Measurements from ENCODE around the gene PRR14.
"Not testable (repeated sequence)": the region's sequence is repeated elsewhere in the genome, so short reads cannot be mapped to it uniquely, and the experiment has no call there.

The PRR14 gene

DNA sequence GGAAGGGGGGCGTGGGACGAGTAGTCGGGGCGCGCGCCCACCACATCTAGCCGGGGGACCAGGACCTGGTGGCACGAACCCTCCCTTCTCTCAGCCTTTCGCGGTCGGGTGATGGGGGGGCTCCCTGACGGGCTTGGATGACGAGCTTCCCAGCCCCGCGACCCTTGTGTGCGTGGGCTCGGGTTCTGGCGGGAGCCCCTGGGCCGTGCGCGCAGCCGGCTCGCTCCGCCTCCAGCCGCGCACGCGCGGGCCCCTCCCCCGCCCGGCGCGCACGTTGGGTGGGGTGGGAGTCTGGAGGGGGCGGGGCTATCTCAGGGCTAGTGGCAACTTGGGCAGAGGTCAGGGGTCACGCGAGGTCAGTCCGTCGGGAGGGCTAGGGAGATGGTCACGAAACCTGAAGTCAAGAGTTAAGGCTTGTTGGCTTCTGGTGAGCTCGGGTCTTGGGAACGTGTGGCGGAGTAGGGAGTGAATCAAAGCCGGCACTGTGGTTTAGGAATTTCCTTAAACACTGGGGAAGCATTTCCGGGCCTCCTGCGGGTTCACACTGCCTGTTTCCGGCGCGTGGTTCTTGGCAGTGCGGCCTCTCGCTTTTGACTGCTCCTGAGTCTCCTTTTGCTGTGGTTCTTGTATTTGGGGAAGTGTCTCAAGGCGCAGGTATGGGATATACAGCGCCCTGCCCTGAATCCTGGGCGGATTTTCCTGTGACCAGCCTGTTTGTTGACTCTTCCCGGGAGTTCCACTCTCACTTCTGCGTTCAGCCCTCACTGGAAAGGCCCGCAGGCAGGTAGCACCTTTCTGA lies 48.3 kb downstream of the PRR14 start, which contains the start of gene SRCAP:
Gene SRCAP, plus strand, starts transcription at position 356 of the 799 bp plus-strand sequence. CDS start 1,654 bp downstream, outside the sequence.
- peak; percentile 91 to 94 for DNase-seq
- no peak for TF ChIP-seq GATA1 (IDR thresholded peaks at IDR 0.05; ENCODE audit: low read depth, low read length)
- peak; percentile 39 for TF ChIP-seq POLR2A (IDR thresholded peaks at IDR 0.05; ENCODE audit: low read length)

DNA sequence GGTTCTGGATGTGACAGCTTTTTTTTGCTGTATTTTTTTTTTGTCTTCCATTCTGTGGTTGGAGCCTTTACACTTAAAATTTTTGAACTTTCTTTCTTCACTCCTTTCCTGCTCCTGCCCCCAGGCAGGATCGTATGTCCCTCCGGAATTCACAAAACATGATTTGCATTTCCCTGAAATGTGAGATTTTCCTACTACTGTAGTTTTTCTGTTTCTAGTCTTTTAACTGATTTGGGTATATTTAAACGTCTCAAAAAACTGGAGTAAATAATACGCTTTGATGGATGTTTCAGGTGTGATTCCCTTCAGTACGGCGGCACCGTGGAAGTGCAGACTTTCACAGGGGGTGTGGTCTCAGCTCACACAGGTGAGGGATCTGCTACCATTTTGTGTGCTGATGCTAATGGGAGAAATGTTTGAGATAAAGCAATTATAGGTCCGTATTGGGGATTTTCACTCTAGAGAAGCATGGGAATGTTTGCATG lies 48.9 kb downstream of the PRR14 start:
- no peak for TF ChIP-seq POLR2A (IDR thresholded peaks at IDR 0.05; ENCODE audit: low read length)
- TF ChIP-seq GATA1 (IDR thresholded peaks at IDR 0.05; ENCODE audit: low read depth, low read length): no peak
- no peak for DNase-seq

DNA sequence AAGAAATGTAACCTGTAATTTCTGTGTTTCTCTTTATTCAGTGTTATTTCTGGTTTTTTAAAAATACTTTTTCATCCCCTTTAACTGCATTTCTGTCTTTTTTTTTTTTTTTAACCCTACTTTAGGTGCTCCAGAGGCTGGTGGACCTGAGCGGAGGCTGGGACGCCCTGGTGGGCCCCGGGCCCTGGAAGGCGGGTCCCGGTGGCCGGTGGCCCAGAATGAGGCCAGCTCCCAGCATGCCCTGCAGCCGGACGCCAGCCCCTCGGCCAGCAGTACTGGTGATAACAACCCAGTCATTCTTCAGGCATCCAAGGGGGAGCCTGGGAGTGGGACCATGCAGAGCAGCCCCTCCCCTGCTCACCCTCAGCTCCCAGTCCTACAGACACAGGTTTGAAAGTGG lies 49.7 kb downstream of the PRR14 start:
- no peak for DNase-seq
- TF ChIP-seq GATA1 (IDR thresholded peaks at IDR 0.05; ENCODE audit: low read depth, low read length) (no peak), POLR2A (IDR thresholded peaks at IDR 0.05; ENCODE audit: low read length) (no peak)

DNA sequence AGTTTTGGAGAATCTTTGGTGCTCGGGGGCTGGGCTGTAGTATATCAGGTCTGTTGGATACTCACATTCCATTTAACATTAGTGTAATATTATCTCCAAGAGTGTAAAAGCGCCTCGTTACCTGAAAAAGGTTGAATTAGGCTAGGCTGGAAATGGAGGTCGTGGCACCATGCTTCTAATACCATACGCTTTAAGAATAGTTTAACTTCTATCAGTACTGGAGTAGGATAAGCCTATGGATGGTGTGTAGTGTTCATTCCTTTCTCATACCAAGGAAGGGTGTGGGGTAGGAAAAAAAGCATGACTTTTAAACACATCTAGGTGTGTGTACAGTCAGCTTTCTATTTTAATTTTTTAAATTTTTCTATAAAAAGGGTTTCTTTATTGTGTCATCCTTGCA lies 50.2 kb downstream of the PRR14 start:
- TF ChIP-seq GATA1 (IDR thresholded peaks at IDR 0.05; ENCODE audit: low read depth, low read length) (no peak), POLR2A (IDR thresholded peaks at IDR 0.05; ENCODE audit: low read length) (no peak)
- no peak for DNase-seq

DNA sequence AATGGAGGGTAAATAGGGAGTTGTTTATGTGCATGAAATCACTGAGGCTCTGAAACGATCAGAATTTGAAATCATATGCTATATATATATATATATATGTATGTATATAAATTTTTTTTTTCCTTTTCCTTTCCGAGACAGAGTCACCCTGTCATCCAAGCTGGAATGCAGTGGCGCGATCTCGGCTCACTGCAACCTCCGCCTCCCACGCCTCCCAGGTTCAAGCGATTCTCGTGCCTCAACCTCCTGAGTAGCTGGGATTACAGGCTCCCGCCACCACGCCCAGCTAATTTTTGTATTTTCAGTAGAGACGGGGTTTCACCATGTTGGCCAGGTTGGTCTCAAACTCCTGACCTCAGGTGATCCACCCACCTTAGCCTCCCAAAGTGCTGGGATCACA lies 52.3 kb downstream of the PRR14 start:
- not testable (repeated sequence) for DNase-seq

DNA sequence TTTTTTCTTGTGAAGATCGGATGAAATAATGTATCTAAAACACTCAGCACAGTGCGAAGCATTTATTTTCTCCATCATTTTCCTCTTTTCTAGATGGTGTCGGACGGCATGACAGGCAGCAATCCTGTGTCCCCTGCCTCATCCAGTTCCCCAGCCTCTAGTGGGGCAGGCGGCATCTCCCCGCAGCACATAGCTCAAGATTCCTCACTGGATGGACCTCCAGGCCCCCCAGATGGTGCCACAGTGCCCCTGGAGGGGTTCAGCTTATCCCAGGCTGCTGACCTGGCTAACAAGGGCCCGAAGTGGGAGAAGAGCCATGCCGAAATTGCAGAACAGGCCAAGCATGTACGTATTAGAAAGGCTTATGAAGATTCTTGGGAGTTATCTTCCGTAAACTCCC lies 53.2 kb downstream of the PRR14 start:
- TF ChIP-seq GATA1 (IDR thresholded peaks at IDR 0.05; ENCODE audit: low read depth, low read length): no peak
- no peak for TF ChIP-seq POLR2A (IDR thresholded peaks at IDR 0.05; ENCODE audit: low read length)
- no peak for DNase-seq
